Stomach (tissue), 4 donors: Measurements from ENCODE around the gene UTP14C.

Experiments
- CTCF ChIP-seq, 7 experiments: fragments of 450-650 bp in 4 of 7; fragments of 200-600 bp in 3 of 7; sonication (generic) in 3 of 7; IDR thresholded peaks; one replicate each; pipeline ENCODE4 v1.5.1; 2016 to 2019; ENCODE audit warnings: antibody characterized with exemption in 7 of 7, control low read depth in 2 of 7, mild to moderate bottlenecking in 1 of 7
- POLR2A ChIP-seq, 4 donors: fragments of 450-650 bp; IDR thresholded peaks; one replicate each; pipeline ENCODE4 v1.6.1; 2016; ENCODE audit warnings: antibody characterized with exemption in 4 of 4, control low read depth in 2 of 4, mild to moderate bottlenecking in 1 of 4, moderate library complexity in 1 of 4
- POLR2AphosphoS5 ChIP-seq, 3 donors: sonication (generic); formaldehyde crosslinking; IDR thresholded peaks; one replicate each; pipeline ENCODE4 v1.6.1; 2016; ENCODE audit warnings: antibody characterized with exemption in 3 of 3

DNA sequence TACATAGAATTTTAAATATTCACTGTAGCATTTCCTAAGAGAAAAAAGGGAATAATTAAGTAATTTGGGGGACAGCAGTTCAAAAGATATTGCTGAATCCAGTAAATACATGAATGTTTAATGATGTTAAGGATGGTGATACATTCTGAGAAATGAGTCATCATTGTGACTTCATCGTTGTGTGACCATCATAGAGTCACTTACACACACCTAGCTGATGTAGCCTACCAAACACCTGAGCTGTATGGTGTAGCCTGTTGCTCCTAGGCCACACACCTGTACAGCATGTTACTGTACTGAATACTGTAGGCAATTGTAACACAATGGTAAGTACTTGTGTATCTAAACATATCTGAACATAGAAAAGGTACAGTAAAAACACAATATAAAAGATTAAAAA is 48.1 kb upstream of the UTP14C start:
- TF ChIP-seq POLR2AphosphoS5 (IDR thresholded peaks at IDR 0.05) (no peak), CTCF (IDR thresholded peaks at IDR 0.05) (no peak), POLR2A (IDR thresholded peaks at IDR 0.05) (no peak)
